ES-I3 (cell line): ENCODE data around the gene DHX16.

ENCODE experiments used
- H3K36me3 ChIP-seq: 2 replicates; pipeline ENCODE4 v1.6.1; 2013; ENCODE audit warnings: mild to moderate bottlenecking, low read length, control low read depth, moderate library complexity; ENCODE audit not compliant: insufficient read depth
- H3K4me1 ChIP-seq: 2 replicates; pipeline ENCODE4 v1.6.1; 2013; ENCODE audit warnings: mild to moderate bottlenecking, control low read depth, low read length; ENCODE audit not compliant: insufficient read depth
- H3K9ac ChIP-seq: 2 replicates; pipeline ENCODE4 v1.6.1; 2013; ENCODE audit warnings: low read depth, mild to moderate bottlenecking, low read length, moderate library complexity
- H3K9me3 ChIP-seq: 2 replicates; pipeline ENCODE4 v1.6.1; 2013; ENCODE audit warnings: mild to moderate bottlenecking, low read length, moderate library complexity; ENCODE audit not compliant: control insufficient read depth, insufficient read depth

DHX16 gene

DNA sequence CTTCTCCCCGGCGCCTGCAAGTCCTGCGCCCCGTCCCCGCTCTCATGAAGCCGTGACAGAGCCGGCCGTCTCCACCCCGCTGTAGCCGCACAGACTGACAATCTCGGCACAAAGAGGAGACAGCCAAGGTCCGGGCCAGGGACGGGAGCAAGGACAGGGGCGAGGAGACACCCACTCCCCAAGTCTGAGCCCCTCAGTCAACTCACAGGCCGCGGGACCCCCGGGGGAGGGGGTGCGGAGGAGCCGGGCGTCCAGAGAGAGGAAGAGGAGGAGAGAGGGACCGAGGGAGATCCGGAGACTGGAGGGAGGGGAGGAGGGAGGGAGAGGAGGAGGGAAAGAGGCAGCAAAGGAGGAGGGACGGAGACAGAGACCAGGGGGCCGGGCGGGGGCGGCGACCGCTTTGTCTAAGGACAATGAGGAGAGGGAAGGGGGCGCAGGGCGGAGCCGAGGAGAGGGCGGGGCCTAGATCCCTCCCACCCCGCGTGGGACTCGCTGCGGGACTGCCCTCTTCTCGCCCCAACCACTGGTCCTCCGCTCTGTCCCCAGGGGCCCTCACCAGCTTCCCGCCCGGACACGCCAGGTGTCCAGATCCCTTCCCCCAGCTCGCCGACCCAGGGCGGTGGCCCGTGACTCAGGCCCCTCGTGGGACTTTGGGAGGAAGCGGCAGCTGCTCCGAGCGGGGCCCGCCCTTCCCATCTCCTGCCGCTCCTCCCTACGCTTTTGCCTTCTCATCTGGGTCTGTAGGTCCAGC lies 14.3 kb upstream of the DHX16 start:
- H3K9ac ChIP-seq = peak overlapping the region; percentile 87
- no peaks in the 10 kb centered on the region for H3K36me3 ChIP-seq
- no peaks in the 10 kb centered on the region for H3K9me3 ChIP-seq
- H3K4me1 ChIP-seq = peaks cover 16% of the 10 kb centered on the region

- H3K36me3 ChIP-seq = no peaks in the 10 kb centered on the region
- peak within 1 kb of the TSS; percentile 87 for H3K9ac ChIP-seq
- H3K9me3 ChIP-seq = no peaks in the 10 kb centered on the region
- H3K4me1 ChIP-seq = peaks cover 15% of the 10 kb centered on the region
Measured at GRCh38 chr6:30686009-30686907, 13.5 kb upstream of the DHX16 start, which contains the start of gene PPP1R18. PPP1R18 (minus strand) TSS chr6:30686645; CDS start chr6:30686018, 627 bp downstream.

GRCh38 chr6:30685157-30686008 lies 12.6 kb upstream of the DHX16 start:
- H3K9ac ChIP-seq = peak overlapping the region; percentile 87
- no peaks in the 10 kb centered on the region for H3K9me3 ChIP-seq
- H3K4me1 ChIP-seq = peaks cover 14% of the 10 kb centered on the region
- H3K36me3 ChIP-seq = no peaks in the 10 kb centered on the region

- Histone ChIP-seq H3K9ac (peak overlapping the region; percentile 87), H3K36me3 (no peaks in the 10 kb centered on the region), H3K4me1 (peaks cover 22% of the 10 kb centered on the region), H3K9me3 (no peaks in the 10 kb centered on the region)
Measured at GRCh38 chr6:30684386-30685156, 11.8 kb upstream of the DHX16 start.

- Histone ChIP-seq H3K4me1 (peaks cover 24% of the 10 kb centered on the region), H3K36me3 (no peaks in the 10 kb centered on the region), H3K9me3 (no peaks in the 10 kb centered on the region), H3K9ac (peak overlapping the region; percentile 84; the same call in 1 of the 2 replicates)
Measured at GRCh38 chr6:30683980-30684338, 11.2 kb upstream of the DHX16 start.

DNA sequence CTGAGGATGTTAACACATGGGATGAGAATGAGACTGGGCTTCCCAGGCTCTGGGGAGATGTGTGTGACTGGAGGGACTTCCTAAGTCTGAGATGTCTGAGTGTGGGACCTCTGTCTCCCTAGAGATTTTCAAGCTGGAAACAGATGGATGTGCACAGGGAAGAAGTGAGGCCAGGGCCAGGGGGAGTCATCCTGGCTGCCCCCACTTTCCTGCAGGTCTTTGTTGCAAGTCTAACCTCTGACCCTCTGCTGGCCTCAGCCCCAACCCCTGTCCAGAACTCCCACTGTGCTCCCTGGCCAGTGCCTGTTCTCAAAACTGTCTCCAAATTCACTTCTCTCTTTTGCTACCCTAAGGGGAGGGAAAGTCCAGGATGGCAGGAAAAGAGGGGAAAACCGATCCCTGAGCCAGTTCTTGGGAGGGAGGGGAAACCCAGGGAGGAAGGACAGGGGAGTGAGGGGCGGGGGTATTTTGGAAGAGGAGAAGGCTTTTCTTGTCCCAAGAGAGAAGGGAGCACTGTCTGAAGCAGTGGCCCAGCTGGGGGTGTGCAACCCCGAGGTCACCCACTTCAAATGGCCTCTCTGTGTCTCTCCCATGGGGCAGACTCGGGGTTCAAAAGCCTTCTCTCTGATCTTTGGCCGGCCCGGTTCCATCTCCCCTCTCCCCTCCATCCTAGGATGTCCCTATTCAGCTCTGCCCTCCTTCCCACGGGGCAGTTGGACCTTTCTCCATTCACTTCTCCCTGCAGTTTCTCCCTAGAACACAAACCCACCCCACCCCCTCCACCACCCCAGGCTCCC lies 10.6 kb upstream of the DHX16 start:
- Histone ChIP-seq H3K9me3 (no peaks in the 10 kb centered on the region), H3K36me3 (peaks cover 3% of the 10 kb centered on the region; the same call in 1 of the 2 replicates), H3K4me1 (peaks cover 24% of the 10 kb centered on the region), H3K9ac (peak overlapping the region; percentile 84; the same call in 1 of the 2 replicates)

GRCh38 chr6:30682143-30683117 lies 9.6 kb upstream of the DHX16 start:
- Histone ChIP-seq H3K4me1 (peaks cover 24% of the 10 kb centered on the region), H3K9ac (peak overlapping the region; percentile 84), H3K36me3 (peaks cover 5% of the 10 kb centered on the region), H3K9me3 (no peaks in the 10 kb centered on the region)

DNA sequence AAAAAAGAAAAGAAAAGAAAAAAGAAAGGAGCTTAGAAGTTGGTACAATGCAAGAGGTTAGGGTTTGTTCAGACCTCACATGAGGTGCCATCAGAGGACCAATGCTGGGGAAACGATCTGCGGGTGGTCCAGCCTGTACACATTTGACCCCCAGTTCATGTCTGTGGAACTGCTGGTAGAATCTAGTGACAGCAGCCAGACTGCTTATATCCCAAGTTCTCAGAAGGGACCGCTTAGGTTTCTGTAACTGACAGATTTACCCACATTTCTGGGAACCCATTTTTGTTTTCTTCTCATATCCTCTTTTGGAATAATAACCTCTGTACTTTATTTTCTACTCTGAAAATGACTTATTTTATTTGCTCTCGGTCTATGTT lies 8.9 kb upstream of the DHX16 start:
- Histone ChIP-seq H3K36me3 (peaks cover 5% of the 10 kb centered on the region), H3K9ac (peak overlapping the region; percentile 84; the same call in 1 of the 2 replicates), H3K9me3 (no peaks in the 10 kb centered on the region), H3K4me1 (peaks cover 24% of the 10 kb centered on the region)

- Histone ChIP-seq H3K4me1 (peaks cover 20% of the 10 kb centered on the region), H3K36me3 (peaks cover 9% of the 10 kb centered on the region), H3K9me3 (no peaks in the 10 kb centered on the region), H3K9ac (peak overlapping the region; percentile 28; the same call in 1 of the 2 replicates)
Measured at GRCh38 chr6:30679765-30680535, 7.1 kb upstream of the DHX16 start.

DNA sequence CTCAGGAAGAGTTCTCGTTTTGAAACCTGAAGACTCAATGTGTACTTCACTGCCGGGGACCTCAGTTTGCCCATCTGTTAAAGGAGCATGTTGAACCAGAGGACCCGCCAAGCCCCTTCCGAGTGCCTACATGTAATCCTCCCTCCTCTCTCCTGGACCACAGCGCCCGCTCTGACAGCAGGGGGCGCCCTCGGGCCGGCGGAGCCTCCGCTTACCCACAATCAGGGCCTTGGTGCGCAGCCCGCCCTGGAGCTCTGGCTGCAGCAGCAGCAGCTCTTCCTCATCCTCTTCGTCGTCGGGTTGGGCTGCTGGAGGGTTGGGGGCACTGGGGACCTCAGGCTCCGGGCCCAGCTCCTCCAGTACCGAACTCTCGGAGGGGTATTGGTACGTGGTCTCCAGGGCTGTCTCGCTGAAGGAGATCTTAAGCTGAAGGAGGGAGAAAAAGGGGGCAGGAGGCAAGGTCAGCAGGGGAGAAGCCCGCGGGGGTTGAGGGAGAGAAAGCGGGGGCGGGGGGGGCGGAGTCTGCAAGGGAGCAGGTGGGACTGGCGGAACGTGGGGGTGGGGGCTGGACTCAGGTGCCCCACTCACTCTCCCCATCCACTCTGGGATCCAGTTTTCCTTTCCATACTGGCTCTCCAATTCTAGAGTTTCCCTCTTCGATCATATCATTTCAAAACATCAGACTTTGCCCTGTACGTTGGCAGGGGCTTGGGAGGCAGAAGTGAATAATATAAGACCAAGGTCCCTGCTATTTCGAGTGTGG lies 6.3 kb upstream of the DHX16 start:
- Histone ChIP-seq H3K36me3 (peaks cover 9% of the 10 kb centered on the region), H3K4me1 (peaks cover 16% of the 10 kb centered on the region), H3K9ac (peak overlapping the region; percentile 27), H3K9me3 (no peaks in the 10 kb centered on the region)

DNA sequence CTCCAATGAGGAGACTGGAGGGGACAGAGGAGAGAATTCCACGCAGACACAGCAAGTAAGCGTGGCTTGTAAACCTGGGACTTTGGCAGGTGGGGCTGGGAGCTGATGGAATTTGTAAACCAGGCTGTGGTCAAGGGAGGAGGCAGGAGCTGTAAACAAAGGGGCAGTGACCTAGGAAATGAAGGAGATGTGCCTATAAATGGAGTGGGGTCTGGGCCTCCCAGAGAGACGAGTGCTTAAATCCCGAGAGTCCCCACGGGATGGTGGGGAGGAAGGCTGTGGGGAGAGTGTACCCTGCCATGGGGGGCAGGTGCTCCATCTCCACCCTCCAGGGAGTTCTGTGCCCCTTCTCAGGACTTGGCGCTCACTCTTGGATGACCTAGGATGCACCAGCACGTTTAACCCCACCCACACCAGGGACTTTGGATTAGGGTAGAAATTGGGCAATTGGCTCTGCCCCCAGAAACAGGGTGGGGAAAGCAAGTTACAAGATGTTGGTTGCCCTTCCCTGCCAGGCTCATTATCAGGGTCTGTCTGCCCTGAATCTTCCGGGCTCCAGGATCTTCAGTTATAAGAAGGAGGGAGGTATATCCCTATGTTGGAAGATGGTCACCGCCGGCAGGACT lies 4.0 kb upstream of the DHX16 start:
- H3K9ac ChIP-seq = no peak overlapping the region
- peaks cover 12% of the 10 kb centered on the region for H3K4me1 ChIP-seq
- no peaks in the 10 kb centered on the region for H3K9me3 ChIP-seq
- H3K36me3 ChIP-seq = peaks cover 9% of the 10 kb centered on the region
